Hepatocyte (in vitro differentiated cells): Measurements from ENCODE around the gene ENGASE.

Experiments
- EZH2 ChIP-seq: fragments of 200-600 bp; sonication (generic); IDR thresholded peaks from 2 replicates; pipeline ENCODE4 v1.6.1; 2016; ENCODE audit warnings: antibody characterized with exemption, mild to moderate bottlenecking, borderline replicate concordance
- EZH2phosphoT487 ChIP-seq: fragments of 200-600 bp; sonication (generic); IDR thresholded peaks from one replicate; pipeline ENCODE4 v1.6.1; 2018; ENCODE audit warnings: antibody characterized with exemption, mild to moderate bottlenecking, low read depth, moderate library complexity; ENCODE audit not compliant: unreplicated experiment, severe bottlenecking
- TF ChIP-seq, protein P1 (sequence below): fragments of 200-600 bp; sonication (generic); IDR thresholded peaks from 2 replicates; pipeline ENCODE4 v1.5.1; 2016; ENCODE audit warnings: antibody characterized with exemption, mild to moderate bottlenecking; ENCODE audit not compliant: poor library complexity

DNA sequence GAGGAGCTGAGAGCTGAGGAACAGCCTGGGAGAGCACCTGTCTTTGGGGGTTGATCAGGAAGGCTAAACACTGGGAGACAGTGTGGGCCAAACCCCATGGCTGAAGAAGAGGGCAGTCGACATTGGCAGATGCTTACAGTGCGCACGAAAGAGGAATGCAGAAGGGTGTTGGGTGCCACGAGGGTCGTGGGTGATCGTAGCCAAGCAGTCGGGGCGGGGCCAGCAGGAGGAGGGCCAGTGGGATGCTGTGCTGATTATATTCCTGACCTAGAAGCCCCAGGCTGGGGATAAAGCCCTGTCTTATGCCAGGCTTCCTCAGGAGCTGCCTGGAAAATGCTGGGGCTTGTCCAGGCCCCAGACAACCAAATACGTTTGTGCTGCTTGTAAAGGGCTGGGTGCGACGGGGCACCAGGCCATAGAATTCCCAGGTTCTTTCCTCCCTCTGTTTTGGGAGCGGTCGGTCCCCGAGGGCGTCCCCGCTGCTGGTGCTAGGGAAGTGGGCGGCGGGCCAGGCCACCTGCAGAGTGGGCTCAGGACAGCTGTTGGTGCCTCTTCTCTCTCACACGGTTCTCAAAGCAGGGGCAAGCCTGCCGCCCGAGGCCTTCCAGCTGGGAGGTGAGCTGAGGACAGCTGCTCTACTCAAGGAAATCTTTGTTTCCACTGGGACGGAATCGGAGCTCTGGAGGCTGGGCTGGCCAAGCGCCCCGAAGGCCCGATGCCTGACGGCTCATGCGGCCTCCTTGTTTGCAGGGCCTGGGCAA, 40.7 kb upstream of the ENGASE start:
- TF ChIP-seq, protein P1, sequence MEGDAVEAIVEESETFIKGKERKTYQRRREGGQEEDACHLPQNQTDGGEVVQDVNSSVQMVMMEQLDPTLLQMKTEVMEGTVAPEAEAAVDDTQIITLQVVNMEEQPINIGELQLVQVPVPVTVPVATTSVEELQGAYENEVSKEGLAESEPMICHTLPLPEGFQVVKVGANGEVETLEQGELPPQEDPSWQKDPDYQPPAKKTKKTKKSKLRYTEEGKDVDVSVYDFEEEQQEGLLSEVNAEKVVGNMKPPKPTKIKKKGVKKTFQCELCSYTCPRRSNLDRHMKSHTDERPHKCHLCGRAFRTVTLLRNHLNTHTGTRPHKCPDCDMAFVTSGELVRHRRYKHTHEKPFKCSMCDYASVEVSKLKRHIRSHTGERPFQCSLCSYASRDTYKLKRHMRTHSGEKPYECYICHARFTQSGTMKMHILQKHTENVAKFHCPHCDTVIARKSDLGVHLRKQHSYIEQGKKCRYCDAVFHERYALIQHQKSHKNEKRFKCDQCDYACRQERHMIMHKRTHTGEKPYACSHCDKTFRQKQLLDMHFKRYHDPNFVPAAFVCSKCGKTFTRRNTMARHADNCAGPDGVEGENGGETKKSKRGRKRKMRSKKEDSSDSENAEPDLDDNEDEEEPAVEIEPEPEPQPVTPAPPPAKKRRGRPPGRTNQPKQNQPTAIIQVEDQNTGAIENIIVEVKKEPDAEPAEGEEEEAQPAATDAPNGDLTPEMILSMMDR = no peak
- TF ChIP-seq EZH2phosphoT487 (no peak), EZH2 (no peak)
